IMR-90 (cell line): ENCODE results near the gene TMEM132A. TPM values are rescaled to one million over a fixed set of nuclear protein-coding genes. Genes with fewer than 3 reads are reported as not detected.

Experiments
- ATAC-seq: fragments of 200-7000 bp; cut with Tn5 transposase; 2 replicates; pipeline ENCODE4 v1.9.1; 2020; ENCODE audit warnings: low read depth, mild to moderate bottlenecking, moderate library complexity
- BruUV-seq: library from RNA; stranded (reverse); fragments of 400-500 nt; replicated peaks from 2 replicates; lab custom pipeline; 2021; lab: Mats Ljungman, UMichigan
- CTCF ChIA-PET: fragments of 300-600 bp; formaldehyde crosslinking; extraction: SDS; loops from one replicate; lab custom pipeline; 2021; ENCODE audit warnings: antibody characterized with exemption; lab: Yijun Ruan, JAX
- POLR2A ChIA-PET: fragments of 300-600 bp; sonication (Branson Sonifier 250); formaldehyde crosslinking; loops from one replicate; lab custom pipeline; 2022; ENCODE audit warnings: antibody characterized with exemption; ENCODE audit not compliant: unreplicated experiment; lab: Charles Lee
- DNase-seq: peaks from one replicate; pipeline ENCODE4 v3.0.0; 2013
- H2AFZ ChIP-seq: replicated peaks from 2 replicates; pipeline ENCODE3; 2013; ENCODE audit warnings: low read length, mild to moderate bottlenecking; ENCODE audit not compliant: poor library complexity
- H2AK5ac ChIP-seq: 2 replicates; pipeline ENCODE4 v1.6.1; 2013; ENCODE audit warnings: low read depth, low read length, inconsistent platforms
- H2AK9ac ChIP-seq: replicated peaks from 2 replicates; pipeline ENCODE3; 2013; ENCODE audit warnings: mild to moderate bottlenecking, low read depth, low read length, moderate library complexity; ENCODE audit not compliant: poor library complexity
- H2BK120ac ChIP-seq: 2 replicates; pipeline ENCODE4 v1.6.1; 2013; ENCODE audit warnings: low read depth, low read length, inconsistent platforms
- H2BK15ac ChIP-seq: 3 replicates; pipeline ENCODE4 v1.6.1; 2013; ENCODE audit warnings: low read depth, low read length, inconsistent platforms
- H2BK20ac ChIP-seq: 2 replicates; pipeline ENCODE4 v1.6.1; 2013; ENCODE audit warnings: low read depth, mild to moderate bottlenecking, inconsistent platforms, low read length, moderate library complexity
- H2BK5ac ChIP-seq: 2 replicates; pipeline ENCODE4 v1.6.1; 2013; ENCODE audit warnings: mild to moderate bottlenecking, low read depth, low read length, inconsistent platforms; ENCODE audit not compliant: poor library complexity, severe bottlenecking
- H3K14ac ChIP-seq: replicated peaks from 2 replicates; pipeline ENCODE4 v1.6.1; 2013; ENCODE audit warnings: low read depth, low read length, inconsistent platforms
- H3K18ac ChIP-seq: 2 replicates; pipeline ENCODE4 v1.6.1; 2013; ENCODE audit warnings: low read depth, low read length, control low read depth
- H3K23ac ChIP-seq: 2 replicates; pipeline ENCODE4 v1.6.1; 2013; ENCODE audit warnings: low read depth, low read length, inconsistent platforms
- H3K27ac ChIP-seq: 2 replicates; pipeline ENCODE4 v1.5.1; 2013; ENCODE audit warnings: mild to moderate bottlenecking, control low read depth, low read length; ENCODE audit not compliant: insufficient read depth
- H3K27me3 ChIP-seq: 2 replicates; pipeline ENCODE4 v1.6.1; 2013; ENCODE audit warnings: low read length; ENCODE audit not compliant: control insufficient read depth, insufficient read depth
- H3K36me3 ChIP-seq: 2 replicates; pipeline ENCODE4 v1.6.1; 2013; ENCODE audit warnings: low read length, mixed read lengths; ENCODE audit not compliant: control insufficient read depth, insufficient read depth
- H3K4ac ChIP-seq: 2 replicates; pipeline ENCODE4 v1.6.1; 2013; ENCODE audit warnings: low read depth, low read length, inconsistent platforms
- H3K4me1 ChIP-seq: 2 replicates; pipeline ENCODE4 v1.6.1; 2013; ENCODE audit warnings: low read length, mixed read lengths; ENCODE audit not compliant: control insufficient read depth, insufficient read depth
- H3K4me2 ChIP-seq: 2 replicates; pipeline ENCODE4 v1.6.1; 2013; ENCODE audit warnings: low read depth, mild to moderate bottlenecking, control low read depth, low read length, moderate library complexity
- H3K4me3 ChIP-seq: 2 replicates; pipeline ENCODE4 v1.5.1; 2013; ENCODE audit warnings: low read depth, mild to moderate bottlenecking, control low read depth, low read length, moderate library complexity; ENCODE audit not compliant: insufficient read depth
- H3K56ac ChIP-seq: 2 replicates; pipeline ENCODE4 v1.6.1; 2013; ENCODE audit warnings: low read length, inconsistent platforms; ENCODE audit not compliant: insufficient read depth; ENCODE audit errors: extremely low read depth
- H3K79me1 ChIP-seq, 2 experiments: 2 replicates each; pipeline ENCODE4 v1.6.1; 2013; ENCODE audit warnings: low read length in 2 of 2, inconsistent platforms in 1 of 2, low read depth in 1 of 2
- H3K9ac ChIP-seq: 2 replicates; pipeline ENCODE4 v1.6.1; 2013; ENCODE audit warnings: low read depth, low read length, control low read depth
- H3K9me1 ChIP-seq: 2 replicates; pipeline ENCODE4 v1.6.1; 2013; ENCODE audit warnings: low read length, inconsistent platforms; ENCODE audit not compliant: insufficient read depth
- H3K9me3 ChIP-seq: 2 replicates; pipeline ENCODE4 v1.6.1; 2013; ENCODE audit warnings: low read length; ENCODE audit not compliant: control insufficient read depth, insufficient read depth
- H4K20me1 ChIP-seq: 2 replicates; pipeline ENCODE4 v1.6.1; 2013; ENCODE audit warnings: low read length, inconsistent platforms; ENCODE audit not compliant: insufficient read depth
- H4K5ac ChIP-seq: 2 replicates; pipeline ENCODE4 v1.6.1; 2013; ENCODE audit warnings: mild to moderate bottlenecking, low read depth, low read length, control low read depth
- H4K8ac ChIP-seq, 2 experiments: 2 replicates each; pipeline ENCODE4 v1.6.1; 2013; ENCODE audit warnings: low read depth in 2 of 2, low read length in 2 of 2, control low read depth in 1 of 2, inconsistent platforms in 1 of 2
- H4K91ac ChIP-seq: 2 replicates; pipeline ENCODE4 v1.6.1; 2013; ENCODE audit warnings: low read depth, low read length, inconsistent platforms; ENCODE audit not compliant: insufficient read depth
- BHLHE40 ChIP-seq: fragments of 150-350 bp; IDR thresholded peaks from 2 replicates; pipeline ENCODE4 v1.6.1; 2016; ENCODE audit warnings: mild to moderate bottlenecking, low read depth, low read length
- CEBPB ChIP-seq: IDR thresholded peaks from 2 replicates; pipeline ENCODE4 v1.6.1; 2012; ENCODE audit warnings: low read depth, low read length, improper control_type of control experiment
- FOS ChIP-seq: fragments of 150-350 bp; IDR thresholded peaks from 2 replicates; pipeline ENCODE4 v1.6.1; 2016; ENCODE audit warnings: low read depth, low read length
- MAZ ChIP-seq: IDR thresholded peaks from 2 replicates; pipeline ENCODE4 v1.6.1; 2012; ENCODE audit warnings: low read depth, mild to moderate bottlenecking, low read length, improper control_type of control experiment, moderate library complexity, borderline replicate concordance
- POLR2A ChIP-seq: IDR thresholded peaks from 2 replicates; pipeline ENCODE4 v1.6.1; 2012; ENCODE audit warnings: mild to moderate bottlenecking, low read depth, low read length
- RAD21 ChIP-seq: IDR thresholded peaks from 2 replicates; pipeline ENCODE4 v1.6.1; 2012; ENCODE audit warnings: low read length, improper control_type of control experiment
- RCOR1 ChIP-seq: IDR thresholded peaks from 2 replicates; pipeline ENCODE4 v1.6.1; 2012; ENCODE audit warnings: mild to moderate bottlenecking, low read length, improper control_type of control experiment; ENCODE audit not compliant: insufficient replicate concordance
- RFX5 ChIP-seq: IDR thresholded peaks from 2 replicates; pipeline ENCODE4 v1.8.0; 2012; ENCODE audit warnings: low read depth, mild to moderate bottlenecking, low read length, moderate library complexity
- SMC3 ChIP-seq: fragments of 150-350 bp; IDR thresholded peaks from 2 replicates; pipeline ENCODE4 v1.6.1; 2016; ENCODE audit warnings: low read depth, mild to moderate bottlenecking, antibody characterized with exemption, low read length, moderate library complexity
- WGBS, 2 experiments: methylation state at CpG; one replicate each; pipeline versions ENCODE4 v1.1.5 to v1.1.7; 2013; ENCODE audit warnings: missing lambda C conversion rate in 2 of 2; ENCODE audit not compliant: insufficient read length in 1 of 2; ENCODE audit errors: extremely low coverage in 2 of 2; 5-methylcytosine and 5-hydroxymethylcytosine counted together
- dilution Hi-C: fragments of 300-500 bp; cut with HindIII; formaldehyde crosslinking; loops from one replicate; pipeline ENCODE4 v1.14.3; 2018; ENCODE audit warnings: low sequenced_read_pairs; ENCODE audit not compliant: unreplicated experiment
- in situ Hi-C: fragments of 300-500 bp; cut with MboI; formaldehyde crosslinking; loops from 3 replicates; pipeline ENCODE4 v1.14.3; 2019; ENCODE audit warnings: low sequenced_read_pairs, inconsistent platforms, mixed read lengths
- intact Hi-C: fragments of 100-400 bp; cut with micrococcal nuclease; formaldehyde crosslinking; loops from 2 replicates; pipeline ENCODE4 v1.10.0; 2022
- polyA plus RNA-seq, 3 experiments: library from polyadenylated mRNA; depleted of rRNA; stranded (reverse); fragments of >200 nt; gene quantifications; 2 replicates each; pipeline ENCODE4 v1.2.3, GENCODE V29; 2012; ENCODE audit warnings: low replicate concordance in 1 of 3
- total RNA-seq: library from RNA; depleted of rRNA; stranded (reverse); fragments of >200 nt; gene quantifications from 2 replicates; pipeline ENCODE4 v1.2.3, GENCODE V29; 2012
- TF ChIP-seq, protein P1 (sequence below): conservative IDR thresholded peaks from 2 replicates; pipeline ENCODE4 v1.5.1; 2012; ENCODE audit warnings: mild to moderate bottlenecking, low read depth, low read length, improper control_type of control experiment

Gene TMEM132A
- total and polyA plus RNA-seq, 2 of the 4 experiments (the other 2 are of a cell fraction), result 7.7 to 64.2 TPM

DNA sequence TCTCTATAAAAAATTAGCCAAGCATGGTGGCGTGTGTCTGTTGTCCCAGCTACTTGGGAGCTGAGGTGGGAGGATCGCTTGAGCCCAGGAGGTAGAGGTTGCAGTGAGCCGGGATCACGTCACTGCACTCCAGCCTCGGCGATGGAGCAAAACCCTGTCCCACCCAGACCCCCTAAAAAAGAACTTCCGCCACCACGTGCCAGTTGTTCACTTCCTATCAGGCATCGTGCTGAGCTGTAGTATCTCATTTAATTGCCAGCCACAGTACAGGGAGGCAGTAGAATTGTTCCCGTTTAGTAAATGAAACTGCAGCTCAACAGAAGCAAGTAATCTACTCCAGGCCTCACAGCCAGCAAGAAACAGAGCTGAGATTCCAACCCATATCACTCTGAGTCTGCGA is 3.0 kb upstream of the TMEM132A start:
- in situ Hi-C loops (loop anchor here (25.0 kb wide), 1 partner anchor 1334 kb away; no protein-coding TSS in a partner anchor), dilution Hi-C loops (no loop called here), intact Hi-C loops (no loop called here)
- H3K9me1 ChIP-seq, result peaks cover 13% of the 10 kb centered on the region; the same call in 1 of the 2 replicates
- no peak overlapping the region for H3K27ac ChIP-seq
- no peak overlapping the region for H4K91ac ChIP-seq
- BruUV-seq, result no TSS peak
- peaks cover 17% of the 10 kb centered on the region for H3K4me1 ChIP-seq
- H3K36me3 ChIP-seq, result peaks cover 26% of the 10 kb centered on the region
- no peak overlapping the region for H3K23ac ChIP-seq
- H3K9me3 ChIP-seq, result no peaks in the 10 kb centered on the region
- no peak overlapping the region for H2BK5ac ChIP-seq
- WGBS, 2 experiments, result 100% methylated on average over 1 of the region's 11 CpGs; no CpG with 5 or more reads in 1 of the 2 experiments
- DNase-seq, result no peak
- H4K5ac ChIP-seq, result no peak overlapping the region
- H3K79me1 ChIP-seq, result peaks cover 17 to 61% of the 10 kb centered on the region in 2 experiments
- H3K9ac ChIP-seq, result no peak overlapping the region
- ATAC-seq, result no peak
- H3K56ac ChIP-seq, result no peak overlapping the region
- ChIA-PET CTCF (interaction anchor here (1.0 kb wide), 1 partner anchor 90 kb away, joined by 3 read pairs; no protein-coding TSS in a partner anchor), POLR2A (no interaction called here)
- no peak overlapping the region for H2AK9ac ChIP-seq
- no peak overlapping the region for H2BK15ac ChIP-seq
- no peak overlapping the region for H3K4ac ChIP-seq
- H4K8ac ChIP-seq, result no peak overlapping the region
- no peak overlapping the region for H3K4me2 ChIP-seq
- H3K4me3 ChIP-seq, result no peak overlapping the region
- no peak overlapping the region for H2BK120ac ChIP-seq
- no peak overlapping the region for H3K14ac ChIP-seq
- H3K18ac ChIP-seq, result no peak overlapping the region
- no peaks in the 10 kb centered on the region for H3K27me3 ChIP-seq
- peaks cover 19% of the 10 kb centered on the region for H4K20me1 ChIP-seq
- H2BK20ac ChIP-seq, result no peak overlapping the region
- no peak overlapping the region for H2AK5ac ChIP-seq
- TF ChIP-seq CEBPB (no peak), FOS (no peak), MAZ (no peak), RAD21 (no peak), RFX5 (no peak), SMC3 (no peak), POLR2A (no peak), RCOR1 (no peak), BHLHE40 (no peak)
- TF ChIP-seq, protein P1, sequence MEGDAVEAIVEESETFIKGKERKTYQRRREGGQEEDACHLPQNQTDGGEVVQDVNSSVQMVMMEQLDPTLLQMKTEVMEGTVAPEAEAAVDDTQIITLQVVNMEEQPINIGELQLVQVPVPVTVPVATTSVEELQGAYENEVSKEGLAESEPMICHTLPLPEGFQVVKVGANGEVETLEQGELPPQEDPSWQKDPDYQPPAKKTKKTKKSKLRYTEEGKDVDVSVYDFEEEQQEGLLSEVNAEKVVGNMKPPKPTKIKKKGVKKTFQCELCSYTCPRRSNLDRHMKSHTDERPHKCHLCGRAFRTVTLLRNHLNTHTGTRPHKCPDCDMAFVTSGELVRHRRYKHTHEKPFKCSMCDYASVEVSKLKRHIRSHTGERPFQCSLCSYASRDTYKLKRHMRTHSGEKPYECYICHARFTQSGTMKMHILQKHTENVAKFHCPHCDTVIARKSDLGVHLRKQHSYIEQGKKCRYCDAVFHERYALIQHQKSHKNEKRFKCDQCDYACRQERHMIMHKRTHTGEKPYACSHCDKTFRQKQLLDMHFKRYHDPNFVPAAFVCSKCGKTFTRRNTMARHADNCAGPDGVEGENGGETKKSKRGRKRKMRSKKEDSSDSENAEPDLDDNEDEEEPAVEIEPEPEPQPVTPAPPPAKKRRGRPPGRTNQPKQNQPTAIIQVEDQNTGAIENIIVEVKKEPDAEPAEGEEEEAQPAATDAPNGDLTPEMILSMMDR, result no peak
- H2AFZ ChIP-seq, result no peak overlapping the region
